SH-SY5Y (cell line): ENCODE results near the gene KCNQ5.

Experiments used
- GATA2 ChIP-seq: IDR thresholded peaks from 2 replicates; pipeline ENCODE4 v1.6.1; 2011; ENCODE audit warnings: mild to moderate bottlenecking, low read depth, low read length
- GATA3 ChIP-seq: IDR thresholded peaks from 2 replicates; pipeline ENCODE4 v1.6.1; 2011; ENCODE audit warnings: low read depth, mild to moderate bottlenecking, low read length, moderate library complexity

GRCh38 chr6:72835749-72836148 lies 213.9 kb downstream of the KCNQ5 start:
- TF ChIP-seq GATA2 (no peak), GATA3 (no peak)
